ENCODE data around the gene MAPRE3.
"Not testable (repeated sequence)": the region's sequence is repeated elsewhere in the genome, so short reads cannot be mapped to it uniquely, and the experiment has no call there.

The MAPRE3 gene

GRCh38 chr2:26970244-26970927 lies at the start of gene MAPRE3:
MAPRE3 (plus strand) TSS chr2:26970637; CDS start chr2:27022219, 51,582 bp downstream.
- FAIRE-seq, result no peak

GRCh38 chr2:26921323-26921722 lies 49.1 kb upstream of the MAPRE3 start:
- FAIRE-seq, result no peak

- peak; percentile 87 for FAIRE-seq
Measured at GRCh38 chr2:26922405-26923188, 47.8 kb upstream of the MAPRE3 start.

GRCh38 chr2:26923189-26923466 lies 47.3 kb upstream of the MAPRE3 start:
- FAIRE-seq, result not testable (repeated sequence)

- FAIRE-seq, result no peak
Measured at GRCh38 chr2:26924731-26925099, 45.7 kb upstream of the MAPRE3 start.

GRCh38 chr2:26925100-26925791 lies 45.2 kb upstream of the MAPRE3 start:
- no peak for FAIRE-seq

GRCh38 chr2:26927221-26927620 lies 43.2 kb upstream of the MAPRE3 start:
- FAIRE-seq, result no peak

- no peak for FAIRE-seq
Measured at GRCh38 chr2:26932974-26933373, 37.5 kb upstream of the MAPRE3 start.

- no peak for FAIRE-seq
Measured at GRCh38 chr2:26933431-26934334, 36.8 kb upstream of the MAPRE3 start.

- FAIRE-seq, result no peak
Measured at GRCh38 chr2:26934335-26934724, 36.1 kb upstream of the MAPRE3 start.

GRCh38 chr2:26934985-26935384 lies 35.5 kb upstream of the MAPRE3 start:
- FAIRE-seq, result no peak

- FAIRE-seq, result no peak
Measured at GRCh38 chr2:26936855-26937254, 33.6 kb upstream of the MAPRE3 start.

- FAIRE-seq, result no peak
Measured at GRCh38 chr2:26938399-26939118, 31.9 kb upstream of the MAPRE3 start.

GRCh38 chr2:26940001-26940400 lies 30.4 kb upstream of the MAPRE3 start:
- FAIRE-seq, result no peak

GRCh38 chr2:26941486-26941885 lies 29.0 kb upstream of the MAPRE3 start:
- no peak for FAIRE-seq

- FAIRE-seq, result peak; percentile 89
Measured at GRCh38 chr2:26942543-26943295, 27.7 kb upstream of the MAPRE3 start.

- FAIRE-seq, result no peak
Measured at GRCh38 chr2:26945991-26946750, 24.3 kb upstream of the MAPRE3 start.

- FAIRE-seq, result no peak
Measured at GRCh38 chr2:26946841-26947784, 23.3 kb upstream of the MAPRE3 start.

GRCh38 chr2:26948800-26949199 lies 21.6 kb upstream of the MAPRE3 start:
- no peak for FAIRE-seq

- FAIRE-seq, result no peak
Measured at GRCh38 chr2:26950246-26950645, 20.2 kb upstream of the MAPRE3 start.
